SJCRH30 (cell line): ENCODE measurements around the gene CAB39. TPM values are rescaled to one million over a fixed set of nuclear protein-coding genes. Genes with fewer than 3 reads are reported as not detected.
A peak's percentile ranks its signal among the peaks of the same experiment; 100 is the strongest.

Experiments
- DNase-seq, 2 experiments: peaks; one replicate each; pipeline ENCODE4 v3.0.0-alpha.2; 2015 to 2020
- H3K27ac ChIP-seq: fragments of 250-450 bp; sonication (Bioruptor Pico); 2 replicates; pipeline ENCODE4 v1.5.1; 2020; ENCODE audit warnings: mild to moderate bottlenecking, moderate library complexity
- H3K27me3 ChIP-seq: fragments of 250-450 bp; sonication (Bioruptor Pico); 2 replicates; pipeline ENCODE4 v1.5.1; 2020; ENCODE audit warnings: mild to moderate bottlenecking, moderate library complexity
- H3K36me3 ChIP-seq: fragments of 250-450 bp; sonication (Bioruptor Pico); 2 replicates; pipeline ENCODE4 v1.5.1; 2020; ENCODE audit warnings: mild to moderate bottlenecking, moderate library complexity
- H3K4me1 ChIP-seq: fragments of 250-450 bp; sonication (Bioruptor Pico); 2 replicates; pipeline ENCODE4 v1.5.1; 2020; ENCODE audit warnings: mild to moderate bottlenecking, moderate library complexity
- H3K4me3 ChIP-seq: fragments of 250-450 bp; sonication (Bioruptor Pico); 2 replicates; pipeline ENCODE4 v1.5.1; 2020; ENCODE audit warnings: mild to moderate bottlenecking, moderate library complexity
- H3K9me3 ChIP-seq: fragments of 250-450 bp; sonication (Bioruptor Pico); replicated peaks from 2 replicates; pipeline ENCODE4 v1.5.1; 2020; ENCODE audit warnings: mild to moderate bottlenecking, moderate library complexity
- total RNA-seq: library from RNA; depleted of rRNA; stranded (reverse); fragments of >200 nt; shearing (Covaris generic); gene quantifications from 2 replicates; pipeline ENCODE4 v1.2.3, GENCODE V29; 2014

The CAB39 gene
- total RNA-seq, 1 experiment from 2014 or later = 53.5 TPM

GRCh38 chr2:230787101-230787500 is 74.5 kb downstream of the CAB39 start:
- Histone ChIP-seq H3K36me3 (peaks cover 55% of the 10 kb centered on the region), H3K27ac (no peak overlapping the region), H3K4me1 (no peaks in the 10 kb centered on the region), H3K9me3 (peaks cover 20% of the 10 kb centered on the region), H3K4me3 (no peak overlapping the region), H3K27me3 (no peaks in the 10 kb centered on the region)
- no peak for DNase-seq

GRCh38 chr2:230788554-230789175 is 76.0 kb downstream of the CAB39 start:
- no peaks in the 10 kb centered on the region for H3K4me1 ChIP-seq
- H3K27ac ChIP-seq = no peak overlapping the region
- no peaks in the 10 kb centered on the region for H3K27me3 ChIP-seq
- no peak overlapping the region for H3K4me3 ChIP-seq
- no peak for DNase-seq
- H3K9me3 ChIP-seq = peaks cover 16% of the 10 kb centered on the region
- H3K36me3 ChIP-seq = peaks cover 69% of the 10 kb centered on the region

GRCh38 chr2:230790981-230791380 is 78.3 kb downstream of the CAB39 start:
- Histone ChIP-seq H3K4me3 (no peak overlapping the region), H3K27ac (no peak overlapping the region), H3K9me3 (peaks cover 16% of the 10 kb centered on the region), H3K27me3 (no peaks in the 10 kb centered on the region), H3K4me1 (no peaks in the 10 kb centered on the region), H3K36me3 (peaks cover 74% of the 10 kb centered on the region)
- no peak for DNase-seq

GRCh38 chr2:230793572-230794359 is 81.1 kb downstream of the CAB39 start:
- H3K4me3 ChIP-seq = no peak overlapping the region
- H3K27ac ChIP-seq = no peak overlapping the region
- no peaks in the 10 kb centered on the region for H3K27me3 ChIP-seq
- DNase-seq = no peak
- no peaks in the 10 kb centered on the region for H3K4me1 ChIP-seq
- peaks cover 60% of the 10 kb centered on the region for H3K36me3 ChIP-seq
- H3K9me3 ChIP-seq = peaks cover 6% of the 10 kb centered on the region; the same call in 1 of the 2 replicates

GRCh38 chr2:230794497-230794896 is 81.9 kb downstream of the CAB39 start:
- no peaks in the 10 kb centered on the region for H3K27me3 ChIP-seq
- no peak overlapping the region for H3K4me3 ChIP-seq
- no peaks in the 10 kb centered on the region for H3K9me3 ChIP-seq
- no peak overlapping the region for H3K27ac ChIP-seq
- no peaks in the 10 kb centered on the region for H3K4me1 ChIP-seq
- peaks cover 59% of the 10 kb centered on the region for H3K36me3 ChIP-seq
- DNase-seq = no peak

- Histone ChIP-seq H3K4me1 (no peaks in the 10 kb centered on the region), H3K9me3 (no peaks in the 10 kb centered on the region), H3K4me3 (no peak overlapping the region), H3K27ac (no peak overlapping the region), H3K36me3 (peaks cover 59% of the 10 kb centered on the region), H3K27me3 (no peaks in the 10 kb centered on the region)
- no peak for DNase-seq
Measured at GRCh38 chr2:230795856-230796255, 83.2 kb downstream of the CAB39 start.

GRCh38 chr2:230796280-230796862 is 83.7 kb downstream of the CAB39 start:
- peaks cover 58% of the 10 kb centered on the region for H3K36me3 ChIP-seq
- no peak overlapping the region for H3K27ac ChIP-seq

GRCh38 chr2:230797515-230798495 is 85.2 kb downstream of the CAB39 start:
- DNase-seq = no peak
- Histone ChIP-seq H3K9me3 (no peaks in the 10 kb centered on the region), H3K27me3 (no peaks in the 10 kb centered on the region), H3K36me3 (peaks cover 50% of the 10 kb centered on the region), H3K4me3 (no peak overlapping the region), H3K4me1 (no peaks in the 10 kb centered on the region), H3K27ac (no peak overlapping the region)

More at GRCh38 chr2:230796280-230796862, 83.7 kb downstream of the CAB39 start:
- no peaks in the 10 kb centered on the region for H3K9me3 ChIP-seq
- no peak overlapping the region for H3K4me3 ChIP-seq
- H3K4me1 ChIP-seq = no peaks in the 10 kb centered on the region
- no peaks in the 10 kb centered on the region for H3K27me3 ChIP-seq
- no peak for DNase-seq

GRCh38 chr2:230798769-230799399 is 86.2 kb downstream of the CAB39 start:
- H3K9me3 ChIP-seq = no peaks in the 10 kb centered on the region
- peak; percentile 47 to 76 for DNase-seq

GRCh38 chr2:230805353-230806017 is 92.8 kb downstream of the CAB39 start:
- Histone ChIP-seq H3K4me1 (no peaks in the 10 kb centered on the region), H3K36me3 (peaks cover 22% of the 10 kb centered on the region), H3K9me3 (peaks cover 5% of the 10 kb centered on the region; the same call in 1 of the 2 replicates), H3K27ac (no peak overlapping the region), H3K4me3 (no peak overlapping the region), H3K27me3 (no peaks in the 10 kb centered on the region)
- no peak for DNase-seq

More at GRCh38 chr2:230798769-230799399, 86.2 kb downstream of the CAB39 start:
- no peaks in the 10 kb centered on the region for H3K4me1 ChIP-seq
- peaks cover 39% of the 10 kb centered on the region for H3K36me3 ChIP-seq
- no peaks in the 10 kb centered on the region for H3K27me3 ChIP-seq
- no peak overlapping the region for H3K4me3 ChIP-seq
- H3K27ac ChIP-seq = no peak overlapping the region

GRCh38 chr2:230807729-230808128 is 95.1 kb downstream of the CAB39 start:
- Histone ChIP-seq H3K4me3 (no peak overlapping the region), H3K27me3 (no peaks in the 10 kb centered on the region), H3K36me3 (peaks cover 14% of the 10 kb centered on the region), H3K27ac (no peak overlapping the region), H3K4me1 (no peaks in the 10 kb centered on the region), H3K9me3 (peaks cover 5% of the 10 kb centered on the region; the same call in 1 of the 2 replicates)
- no peak for DNase-seq

GRCh38 chr2:230809015-230809414 is 96.4 kb downstream of the CAB39 start:
- DNase-seq = no peak
- H3K36me3 ChIP-seq = peaks cover 14% of the 10 kb centered on the region
- no peak overlapping the region for H3K27ac ChIP-seq
- peaks cover 5% of the 10 kb centered on the region; the same call in 1 of the 2 replicates for H3K9me3 ChIP-seq
- no peak overlapping the region for H3K4me3 ChIP-seq
- no peaks in the 10 kb centered on the region for H3K4me1 ChIP-seq
- no peaks in the 10 kb centered on the region for H3K27me3 ChIP-seq

- Histone ChIP-seq H3K9me3 (no peaks in the 10 kb centered on the region), H3K36me3 (peaks cover 15% of the 10 kb centered on the region), H3K27ac (no peak overlapping the region)
Measured at GRCh38 chr2:230809677-230810251, 97.1 kb downstream of the CAB39 start.

More at GRCh38 chr2:230809677-230810251, 97.1 kb downstream of the CAB39 start:
- Histone ChIP-seq H3K4me1 (no peaks in the 10 kb centered on the region), H3K27me3 (no peaks in the 10 kb centered on the region), H3K4me3 (no peak overlapping the region)
- no peak for DNase-seq
